A673 (cell line): ENCODE results near the gene SFTPB.

Experiments
- EZH2 ChIP-seq: fragments of 200-600 bp; sonication (generic); IDR thresholded peaks from 2 replicates; pipeline ENCODE4 v1.6.1; 2017; ENCODE audit warnings: borderline replicate concordance, low read depth, mild to moderate bottlenecking, mixed read lengths, antibody characterized with exemption, low read length; ENCODE audit not compliant: poor library complexity, severe bottlenecking
- TF ChIP-seq, protein P1 (sequence below): fragments of 300-800, 200-600 bp; sonication (generic); conservative IDR thresholded peaks from 2 replicates; pipeline ENCODE4 v1.5.1; 2017; ENCODE audit warnings: low read depth, mild to moderate bottlenecking, antibody characterized with exemption, low read length, moderate library complexity, mixed read lengths

DNA sequence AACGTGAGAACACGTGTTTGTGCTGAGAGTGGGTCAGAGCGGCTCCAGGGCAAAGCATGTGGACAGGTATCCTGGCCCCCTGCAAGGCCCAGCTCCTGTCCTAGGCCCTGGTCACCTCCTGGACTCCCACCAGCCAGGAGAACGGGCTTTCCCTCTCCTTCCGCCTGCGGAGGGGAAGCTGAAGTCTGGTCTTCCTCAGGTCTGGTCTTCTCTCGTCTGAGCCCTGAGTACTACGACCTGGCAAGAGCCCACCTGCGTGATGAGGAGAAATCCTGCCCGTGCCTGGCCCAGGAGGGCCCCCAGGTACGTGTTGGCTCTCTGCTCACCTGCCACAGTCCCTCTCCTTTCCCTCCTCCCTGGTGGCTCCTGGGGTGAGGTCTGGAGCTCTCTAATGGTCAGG lies 27.1 kb upstream of the SFTPB start:
- TF ChIP-seq, protein P1, sequence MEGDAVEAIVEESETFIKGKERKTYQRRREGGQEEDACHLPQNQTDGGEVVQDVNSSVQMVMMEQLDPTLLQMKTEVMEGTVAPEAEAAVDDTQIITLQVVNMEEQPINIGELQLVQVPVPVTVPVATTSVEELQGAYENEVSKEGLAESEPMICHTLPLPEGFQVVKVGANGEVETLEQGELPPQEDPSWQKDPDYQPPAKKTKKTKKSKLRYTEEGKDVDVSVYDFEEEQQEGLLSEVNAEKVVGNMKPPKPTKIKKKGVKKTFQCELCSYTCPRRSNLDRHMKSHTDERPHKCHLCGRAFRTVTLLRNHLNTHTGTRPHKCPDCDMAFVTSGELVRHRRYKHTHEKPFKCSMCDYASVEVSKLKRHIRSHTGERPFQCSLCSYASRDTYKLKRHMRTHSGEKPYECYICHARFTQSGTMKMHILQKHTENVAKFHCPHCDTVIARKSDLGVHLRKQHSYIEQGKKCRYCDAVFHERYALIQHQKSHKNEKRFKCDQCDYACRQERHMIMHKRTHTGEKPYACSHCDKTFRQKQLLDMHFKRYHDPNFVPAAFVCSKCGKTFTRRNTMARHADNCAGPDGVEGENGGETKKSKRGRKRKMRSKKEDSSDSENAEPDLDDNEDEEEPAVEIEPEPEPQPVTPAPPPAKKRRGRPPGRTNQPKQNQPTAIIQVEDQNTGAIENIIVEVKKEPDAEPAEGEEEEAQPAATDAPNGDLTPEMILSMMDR, result no peak
- TF ChIP-seq EZH2, result no peak
